HEK293 (cell line): Measurements from ENCODE around the gene TANGO6.

Source experiments
- CTCF ChIA-PET: fragments of 350-600 bp; formaldehyde crosslinking; extraction: SDS; loops from one replicate; lab custom pipeline; 2021; ENCODE audit warnings: antibody characterized with exemption; lab: Yijun Ruan, JAX
- POLR2A ChIA-PET: fragments of 300-600 bp; formaldehyde crosslinking; extraction: SDS; loops from one replicate; lab custom pipeline; 2020; ENCODE audit warnings: antibody characterized with exemption, inconsistent platforms; lab: Yijun Ruan, JAX
- H3K27ac ChIP-seq: fragments of 200-500 bp; sonication (Bioruptor generic); 2 replicates; pipeline ENCODE4 v1.5.1; 2014; ENCODE audit warnings: low read depth, low read length, control low read depth, inconsistent platforms; ENCODE audit errors: extremely low read depth
- H3K36me3 ChIP-seq, 2 experiments: fragments of 200-500 bp in 1 of 2; sonication (Bioruptor generic) in 1 of 2; 1 replicate in 1 of 2; 2 replicates in 1 of 2; pipeline ENCODE4 v1.5.1; 2014 to 2017; ENCODE audit warnings: inconsistent platforms in 2 of 2, low read length in 2 of 2; ENCODE audit not compliant: control insufficient read depth in 2 of 2, insufficient read depth in 1 of 2
- H3K4me1 ChIP-seq: fragments of 200-500 bp; sonication (Bioruptor generic); 2 replicates; pipeline ENCODE4 v1.5.1; 2014; ENCODE audit warnings: mild to moderate bottlenecking, low read length, inconsistent platforms; ENCODE audit not compliant: control insufficient read depth, insufficient read depth
- H3K4me3 ChIP-seq: 2 replicates; pipeline ENCODE4 v1.5.1; 2011; ENCODE audit warnings: low read depth, mild to moderate bottlenecking, control low read depth, low read length, moderate library complexity
- H3K9me3 ChIP-seq: fragments of 200-500 bp; sonication (Bioruptor generic); 2 replicates; pipeline ENCODE4 v1.5.1; 2014; ENCODE audit warnings: low read depth, low read length, inconsistent platforms; ENCODE audit not compliant: control insufficient read depth, insufficient read depth
- BCL11A ChIP-seq: fragments of 450-650 bp; formaldehyde crosslinking; IDR thresholded peaks from 2 replicates; pipeline ENCODE4 v1.5.1; 2016; ENCODE audit warnings: low read depth, missing biosample characterization, missing genetic modification characterization
- GLI2 ChIP-seq: fragments of 450-650 bp; formaldehyde crosslinking; IDR thresholded peaks from 2 replicates; pipeline ENCODE4; 2017; ENCODE audit warnings: missing biosample characterization, missing genetic modification characterization, low read depth, borderline replicate concordance
- GLIS2 ChIP-seq: fragments of 450-650 bp; formaldehyde crosslinking; IDR thresholded peaks from 2 replicates; pipeline ENCODE4 v1.5.1; 2016; ENCODE audit warnings: missing biosample characterization, missing genetic modification characterization
- MZF1 ChIP-seq: fragments of 450-650 bp; formaldehyde crosslinking; IDR thresholded peaks from 2 replicates; pipeline ENCODE4 v1.5.1; 2017; ENCODE audit warnings: missing biosample characterization, missing genetic modification characterization, borderline replicate concordance
- RBAK ChIP-seq: fragments of 450-650 bp; formaldehyde crosslinking; IDR thresholded peaks from 2 replicates; pipeline ENCODE4 v1.5.1; 2016; ENCODE audit warnings: missing biosample characterization, missing genetic modification characterization
- SCRT1 ChIP-seq: fragments of 450-650 bp; formaldehyde crosslinking; IDR thresholded peaks from 2 replicates; pipeline ENCODE4 v1.5.1; 2016; ENCODE audit warnings: missing biosample characterization, missing genetic modification characterization, borderline replicate concordance
- YY1 ChIP-seq: fragments of 450-650 bp; formaldehyde crosslinking; IDR thresholded peaks from 2 replicates; pipeline ENCODE4 v1.5.1; 2018; ENCODE audit warnings: missing biosample characterization, missing genetic modification characterization
- ZBTB17 ChIP-seq: fragments of 450-650 bp; formaldehyde crosslinking; IDR thresholded peaks from 2 replicates; pipeline ENCODE4 v1.5.1; 2016; ENCODE audit warnings: missing biosample characterization, missing genetic modification characterization
- ZBTB21 ChIP-seq: fragments of 450-650 bp; formaldehyde crosslinking; IDR thresholded peaks from 2 replicates; pipeline ENCODE4 v1.5.1; 2017; ENCODE audit warnings: missing biosample characterization, missing genetic modification characterization
- ZBTB44 ChIP-seq: fragments of 450-650 bp; IDR thresholded peaks from 2 replicates; pipeline ENCODE4 v1.5.1; 2018; ENCODE audit warnings: missing biosample characterization, mild to moderate bottlenecking, missing genetic modification characterization
- ZBTB48 ChIP-seq: fragments of 450-650 bp; formaldehyde crosslinking; IDR thresholded peaks from 2 replicates; pipeline ENCODE4 v1.5.1; 2016; ENCODE audit warnings: missing biosample characterization, missing genetic modification characterization
- ZEB2 ChIP-seq: fragments of 450-650 bp; formaldehyde crosslinking; IDR thresholded peaks from 2 replicates; pipeline ENCODE4 v1.5.1; 2016; ENCODE audit warnings: missing biosample characterization, missing genetic modification characterization
- ZFHX2 ChIP-seq: fragments of 450-650 bp; formaldehyde crosslinking; conservative IDR thresholded peaks from 2 replicates; pipeline ENCODE4 v1.5.1; 2016; ENCODE audit warnings: missing biosample characterization, missing genetic modification characterization
- ZFP37 ChIP-seq: fragments of 450-650 bp; formaldehyde crosslinking; IDR thresholded peaks from 2 replicates; pipeline ENCODE4 v1.5.1; 2016; ENCODE audit warnings: missing biosample characterization, missing genetic modification characterization
- ZNF114 ChIP-seq: fragments of 450-650 bp; formaldehyde crosslinking; IDR thresholded peaks from 2 replicates; pipeline ENCODE4 v1.5.0; 2017; ENCODE audit warnings: missing biosample characterization, missing genetic modification characterization
- ZNF140 ChIP-seq: fragments of 450-650 bp; formaldehyde crosslinking; IDR thresholded peaks from 2 replicates; pipeline ENCODE4 v1.5.1; 2016; ENCODE audit warnings: missing biosample characterization, missing genetic modification characterization
- ZNF146 ChIP-seq: fragments of 450-650 bp; formaldehyde crosslinking; IDR thresholded peaks from 2 replicates; pipeline ENCODE4 v1.5.1; 2016; ENCODE audit warnings: missing biosample characterization, missing genetic modification characterization
- ZNF169 ChIP-seq: fragments of 450-650 bp; formaldehyde crosslinking; IDR thresholded peaks from 2 replicates; pipeline ENCODE4 v1.5.1; 2016; ENCODE audit warnings: missing biosample characterization, missing genetic modification characterization
- ZNF174 ChIP-seq: fragments of 450-650 bp; formaldehyde crosslinking; IDR thresholded peaks from 2 replicates; pipeline ENCODE4 v1.5.0; 2017; ENCODE audit warnings: missing biosample characterization, mild to moderate bottlenecking, missing genetic modification characterization
- ZNF221 ChIP-seq: fragments of 450-650 bp; formaldehyde crosslinking; IDR thresholded peaks from 2 replicates; pipeline ENCODE4 v1.5.1; 2017; ENCODE audit warnings: missing biosample characterization, missing genetic modification characterization, borderline replicate concordance
- ZNF239 ChIP-seq: fragments of 450-650 bp; formaldehyde crosslinking; IDR thresholded peaks from 2 replicates; pipeline ENCODE4 v1.5.1; 2016; ENCODE audit warnings: missing biosample characterization, missing genetic modification characterization
- ZNF311 ChIP-seq: fragments of 450-650 bp; formaldehyde crosslinking; IDR thresholded peaks from 2 replicates; pipeline ENCODE4 v1.5.1; 2017; ENCODE audit warnings: missing biosample characterization, missing genetic modification characterization, borderline replicate concordance
- ZNF324 ChIP-seq: fragments of 450-650 bp; formaldehyde crosslinking; IDR thresholded peaks from 2 replicates; pipeline ENCODE4 v1.5.1; 2016; ENCODE audit warnings: missing biosample characterization, missing genetic modification characterization
- ZNF335 ChIP-seq: fragments of 450-650 bp; formaldehyde crosslinking; conservative IDR thresholded peaks from 2 replicates; pipeline ENCODE4 v1.5.1; 2016; ENCODE audit warnings: missing biosample characterization, missing genetic modification characterization
- ZNF394 ChIP-seq: fragments of 450-650 bp; formaldehyde crosslinking; IDR thresholded peaks from 2 replicates; pipeline ENCODE4 v1.5.1; 2016; ENCODE audit warnings: missing biosample characterization, missing genetic modification characterization, mild to moderate bottlenecking, moderate library complexity, borderline replicate concordance
- ZNF398 ChIP-seq: fragments of 450-650 bp; formaldehyde crosslinking; IDR thresholded peaks from 2 replicates; pipeline ENCODE4 v1.5.1; 2017; ENCODE audit warnings: missing biosample characterization, missing genetic modification characterization
- ZNF426 ChIP-seq: fragments of 450-650 bp; formaldehyde crosslinking; IDR thresholded peaks from 2 replicates; pipeline ENCODE4 v1.5.1; 2017; ENCODE audit warnings: missing biosample characterization, missing genetic modification characterization, mild to moderate bottlenecking, inconsistent platforms, moderate library complexity
- ZNF510 ChIP-seq: fragments of 450-650 bp; formaldehyde crosslinking; IDR thresholded peaks from 2 replicates; pipeline ENCODE4 v1.5.1; 2018; ENCODE audit warnings: mild to moderate bottlenecking, missing genetic modification characterization, missing biosample characterization; ENCODE audit not compliant: insufficient replicate concordance
- ZNF624 ChIP-seq: fragments of 450-650 bp; formaldehyde crosslinking; IDR thresholded peaks from 2 replicates; pipeline ENCODE4 v1.5.1; 2017; ENCODE audit warnings: missing biosample characterization, missing genetic modification characterization
- ZNF677 ChIP-seq: fragments of 450-650 bp; IDR thresholded peaks from 2 replicates; pipeline ENCODE4 v1.5.0; 2018; ENCODE audit warnings: missing biosample characterization, mild to moderate bottlenecking, missing genetic modification characterization, moderate library complexity
- ZNF768 ChIP-seq: fragments of 450-650 bp; formaldehyde crosslinking; IDR thresholded peaks from 2 replicates; pipeline ENCODE4 v1.5.1; 2018; ENCODE audit warnings: missing biosample characterization, mild to moderate bottlenecking, missing genetic modification characterization
- TF ChIP-seq, protein P1 (sequence below): fragments of 450-650 bp; formaldehyde crosslinking; IDR thresholded peaks from 2 replicates; pipeline ENCODE4 v1.5.1; 2016; ENCODE audit warnings: missing biosample characterization, missing genetic modification characterization

Gene TANGO6

DNA sequence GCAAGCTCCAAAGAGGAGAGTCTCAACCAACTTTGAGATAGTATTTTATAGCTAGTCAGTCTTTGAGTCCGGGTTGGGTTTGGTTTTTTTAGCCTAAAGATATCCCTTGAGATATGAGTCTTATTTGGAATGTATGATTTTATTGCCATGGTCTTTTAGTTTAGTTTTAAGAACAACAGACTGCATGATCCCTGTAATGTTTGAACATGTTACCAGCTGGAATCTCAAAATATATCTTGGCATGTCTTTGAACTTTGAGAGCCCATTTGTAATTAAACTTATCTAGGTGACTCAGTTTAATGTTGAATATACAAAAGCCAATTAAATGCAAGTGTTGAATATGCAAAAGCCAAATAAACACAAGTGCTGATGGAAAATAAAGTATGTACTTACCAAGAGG is 100.6 kb downstream of the TANGO6 start:
- no peak overlapping the region for H3K27ac ChIP-seq
- H3K4me1 ChIP-seq: no peaks in the 10 kb centered on the region
- ChIA-PET POLR2A (no interaction called here), CTCF (no interaction called here)
- TF ChIP-seq ZBTB21 (tag by site-specific recombination) (no peak), ZNF510 (tag by site-specific recombination) (no peak), ZFHX2 (tag by site-specific recombination) (no peak), MZF1 (tag by site-specific recombination) (no peak), ZEB2 (no peak), YY1 (tag by site-specific recombination) (no peak), ZBTB17 (tag by site-specific recombination) (no peak), ZFP37 (tag by site-specific recombination) (no peak), ZNF335 (tag by site-specific recombination) (no peak), ZNF239 (tag by site-specific recombination) (no peak), ZNF221 (no peak), ZNF114 (no peak), ZNF768 (tag by site-specific recombination) (no peak), ZNF174 (tag by site-specific recombination) (no peak), BCL11A (tag by site-specific recombination) (no peak), ZNF394 (tag by site-specific recombination) (no peak)
- no peak overlapping the region for H3K4me3 ChIP-seq
- H3K36me3 ChIP-seq: no peaks in the 10 kb centered on the region; a peak in 1 of 3 replicates
- H3K9me3 ChIP-seq: no peaks in the 10 kb centered on the region

DNA sequence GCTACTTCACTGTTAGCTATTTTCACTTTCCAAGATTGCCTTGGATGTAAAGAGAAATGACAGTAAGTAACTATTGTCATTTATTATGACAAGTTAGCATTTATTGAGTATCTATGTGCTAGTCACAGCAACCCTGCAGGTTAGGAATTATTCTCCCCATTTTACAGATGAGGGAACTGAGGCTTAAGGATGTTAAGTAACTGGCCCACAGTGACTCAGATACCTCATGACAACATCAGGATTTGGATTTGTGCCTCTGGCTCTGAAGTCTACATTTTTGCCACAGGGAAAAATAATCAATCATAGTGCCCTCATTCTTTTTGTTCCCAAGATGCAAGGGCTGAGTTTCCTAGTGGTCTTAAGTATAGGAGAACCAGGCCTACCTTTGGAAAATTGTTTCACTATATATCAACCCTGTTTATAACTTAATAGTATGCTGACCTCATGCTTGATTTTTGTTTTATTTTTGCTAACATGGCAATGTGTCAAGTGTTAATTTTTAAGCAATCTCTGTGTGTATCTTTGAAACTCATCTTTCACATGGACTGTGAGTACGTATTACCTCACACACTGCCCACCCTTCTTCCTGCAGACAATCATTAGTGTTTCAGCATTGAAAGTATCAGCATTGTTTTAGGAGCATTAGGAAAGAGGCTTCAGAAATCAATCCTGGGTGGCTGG is 105.0 kb downstream of the TANGO6 start:
- H3K9me3 ChIP-seq: no peaks in the 10 kb centered on the region
- no peak overlapping the region for H3K27ac ChIP-seq
- POLR2A ChIA-PET: no interaction called here
- H3K4me3 ChIP-seq: no peak overlapping the region
- no peak for TF ChIP-seq ZNF311
- no peak for TF ChIP-seq ZBTB44 (tag by site-specific recombination)
- TF ChIP-seq ZNF140 (tag by site-specific recombination): no peak
- TF ChIP-seq SCRT1 (tag by site-specific recombination): no peak
- TF ChIP-seq, protein P1, sequence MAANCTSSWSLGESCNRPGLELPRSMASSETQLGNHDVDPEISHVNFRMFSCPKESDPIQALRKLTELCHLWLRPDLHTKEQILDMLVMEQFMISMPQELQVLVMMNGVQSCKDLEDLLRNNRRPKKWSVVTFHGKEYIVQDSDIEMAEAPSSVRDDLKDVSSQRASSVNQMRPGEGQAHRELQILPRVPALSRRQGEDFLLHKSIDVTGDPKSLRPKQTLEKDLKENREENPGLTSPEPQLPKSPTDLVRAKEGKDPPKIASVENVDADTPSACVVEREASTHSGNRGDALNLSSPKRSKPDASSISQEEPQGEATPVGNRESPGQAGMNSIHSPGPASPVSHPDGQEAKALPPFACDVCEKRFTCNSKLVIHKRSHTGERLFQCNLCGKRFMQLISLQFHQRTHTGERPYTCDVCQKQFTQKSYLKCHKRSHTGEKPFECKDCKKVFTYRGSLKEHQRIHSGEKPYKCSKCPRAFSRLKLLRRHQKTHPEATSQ: no peak
- TF ChIP-seq ZNF624 (tag by site-specific recombination): no peak
- TF ChIP-seq ZNF677 (tag by site-specific recombination): no peak
- TF ChIP-seq ZNF324 (tag by site-specific recombination): no peak
- TF ChIP-seq ZNF146 (tag by site-specific recombination): no peak
- TF ChIP-seq ZNF426 (tag by site-specific recombination): no peak
- no peak for TF ChIP-seq GLIS2 (tag by site-specific recombination)
- no peak for TF ChIP-seq ZNF398 (tag by site-specific recombination)
- no peak for TF ChIP-seq ZNF169 (tag by site-specific recombination)
- no peak for TF ChIP-seq GLI2 (tag by site-specific recombination)
- TF ChIP-seq RBAK: no peak
- no peak for TF ChIP-seq ZBTB48 (tag by site-specific recombination)
- H3K36me3 ChIP-seq: no peaks in the 10 kb centered on the region; a peak in 1 of 3 replicates
- no peaks in the 10 kb centered on the region for H3K4me1 ChIP-seq
- CTCF ChIA-PET: interaction anchor here (0.6 kb wide), 1 partner anchor 337 kb away, joined by 3 read pairs; no protein-coding TSS in a partner anchor
